ENCODE results near the gene MYL5.

Gene MYL5

DNA sequence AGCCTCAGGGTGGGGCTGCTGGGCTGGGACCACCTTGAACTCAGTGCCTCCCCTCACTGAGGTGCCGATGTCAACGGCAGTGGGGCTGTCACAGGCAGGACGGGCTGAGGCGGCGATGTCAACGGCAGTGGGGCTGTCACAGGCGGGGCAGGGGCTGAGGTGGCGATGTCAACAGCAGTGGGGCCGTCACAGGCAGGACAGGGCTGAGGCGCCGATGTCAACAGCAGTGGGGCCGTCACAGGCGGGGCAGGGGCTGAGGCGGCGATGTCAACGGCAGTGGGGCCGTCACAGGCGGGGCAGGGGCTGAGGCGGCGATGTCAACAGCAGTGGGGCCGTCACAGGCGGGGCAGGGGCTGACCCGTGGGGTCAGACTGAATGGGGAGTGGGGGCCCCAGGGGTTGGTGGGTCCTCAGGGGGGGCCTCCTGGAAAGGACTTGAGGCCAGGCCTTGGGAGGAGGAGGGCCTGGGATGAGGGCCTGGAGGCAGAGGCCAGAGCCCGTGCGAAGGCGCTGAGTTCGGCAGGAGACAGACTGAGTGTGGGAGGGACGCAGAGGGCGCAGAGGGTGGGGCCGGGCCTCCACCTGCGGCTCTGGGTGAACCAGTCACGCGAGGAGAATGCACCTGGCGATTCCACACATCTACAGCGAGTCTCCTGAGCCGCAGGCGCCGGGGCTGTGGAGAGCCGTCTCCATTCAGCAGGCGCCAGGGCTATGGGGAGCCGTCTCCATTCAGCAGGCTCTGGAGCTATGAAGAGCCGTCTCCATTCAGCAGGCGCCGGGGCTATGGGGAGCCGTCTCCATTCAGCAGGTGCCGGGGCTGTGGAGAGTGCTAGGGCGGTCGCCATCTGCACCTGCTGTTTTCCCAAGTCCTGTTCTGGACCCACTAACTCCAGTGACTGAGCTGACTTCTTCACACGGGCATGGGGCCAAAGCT lies 23.1 kb upstream of the MYL5 start:
- Mint-ChIP-seq H3K4me1 (peaks cover 5% of the 10 kb centered on the region), H3K4me3 (no peak overlapping the region), H3K36me3 (ENCODE audit: low read depth) (no peaks in the 10 kb centered on the region), H3K9me3 (no peaks in the 10 kb centered on the region), H3K27me3 (peaks cover 5% of the 10 kb centered on the region), H3K27ac (no peak overlapping the region)
- ATAC-seq (no peak), DNase-seq (no peak)

DNA sequence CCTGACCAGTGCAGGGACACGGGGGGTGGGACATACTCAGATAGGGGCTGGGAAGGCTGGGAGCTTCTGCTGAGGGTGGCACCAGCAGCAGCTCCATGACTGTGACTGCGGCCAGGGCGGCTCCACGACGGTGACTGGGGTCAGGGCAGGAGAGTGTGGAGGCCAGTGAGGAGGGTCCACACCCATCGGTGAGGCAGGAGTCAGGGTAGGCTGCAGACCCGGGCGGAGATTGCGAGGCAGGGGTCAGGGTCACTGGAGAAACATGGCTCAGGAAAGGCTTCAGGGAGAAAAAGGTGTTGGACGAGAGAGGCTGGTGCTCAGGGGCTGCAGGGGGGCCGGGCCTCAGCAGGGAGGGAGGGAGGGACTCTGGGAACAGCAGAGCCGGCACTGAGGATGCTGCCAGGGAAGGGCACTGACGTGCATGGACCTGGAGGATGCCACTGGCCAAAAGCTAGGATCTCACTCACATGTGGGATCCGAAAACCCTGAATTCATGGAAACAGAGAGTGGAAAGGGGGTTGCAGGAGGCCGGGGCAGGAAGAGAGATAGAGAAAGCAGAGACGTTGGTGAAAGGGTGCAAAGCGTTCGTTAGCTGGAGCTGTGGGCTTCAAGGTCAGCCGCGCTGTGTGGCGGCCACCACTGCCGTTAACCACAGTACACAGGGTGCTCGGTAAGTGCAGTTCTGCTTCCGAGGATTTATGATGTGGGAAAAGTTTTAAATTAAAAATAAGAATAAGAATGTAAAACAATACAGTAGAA lies 22.3 kb upstream of the MYL5 start:
- ATAC-seq: no peak
- no peak overlapping the region for H3K27ac Mint-ChIP-seq
- no peaks in the 10 kb centered on the region for H3K4me1 Mint-ChIP-seq
- peaks cover 2% of the 10 kb centered on the region for H3K27me3 Mint-ChIP-seq
- no peak for DNase-seq
- H3K9me3 Mint-ChIP-seq: no peaks in the 10 kb centered on the region
- H3K36me3 Mint-ChIP-seq (ENCODE audit: low read depth): no peaks in the 10 kb centered on the region
- H3K4me3 Mint-ChIP-seq: no peak overlapping the region

- ATAC-seq (no peak), DNase-seq (no peak)
- H3K27ac Mint-ChIP-seq: no peak overlapping the region
- no peak overlapping the region for H3K4me3 Mint-ChIP-seq
- H3K9me3 Mint-ChIP-seq: no peaks in the 10 kb centered on the region
- H3K27me3 Mint-ChIP-seq: peaks cover 2% of the 10 kb centered on the region
- no peaks in the 10 kb centered on the region for H3K4me1 Mint-ChIP-seq
- H3K36me3 Mint-ChIP-seq (ENCODE audit: low read depth): no peaks in the 10 kb centered on the region
Measured at GRCh38 chr4:653080-653821, 21.1 kb upstream of the MYL5 start.

DNA sequence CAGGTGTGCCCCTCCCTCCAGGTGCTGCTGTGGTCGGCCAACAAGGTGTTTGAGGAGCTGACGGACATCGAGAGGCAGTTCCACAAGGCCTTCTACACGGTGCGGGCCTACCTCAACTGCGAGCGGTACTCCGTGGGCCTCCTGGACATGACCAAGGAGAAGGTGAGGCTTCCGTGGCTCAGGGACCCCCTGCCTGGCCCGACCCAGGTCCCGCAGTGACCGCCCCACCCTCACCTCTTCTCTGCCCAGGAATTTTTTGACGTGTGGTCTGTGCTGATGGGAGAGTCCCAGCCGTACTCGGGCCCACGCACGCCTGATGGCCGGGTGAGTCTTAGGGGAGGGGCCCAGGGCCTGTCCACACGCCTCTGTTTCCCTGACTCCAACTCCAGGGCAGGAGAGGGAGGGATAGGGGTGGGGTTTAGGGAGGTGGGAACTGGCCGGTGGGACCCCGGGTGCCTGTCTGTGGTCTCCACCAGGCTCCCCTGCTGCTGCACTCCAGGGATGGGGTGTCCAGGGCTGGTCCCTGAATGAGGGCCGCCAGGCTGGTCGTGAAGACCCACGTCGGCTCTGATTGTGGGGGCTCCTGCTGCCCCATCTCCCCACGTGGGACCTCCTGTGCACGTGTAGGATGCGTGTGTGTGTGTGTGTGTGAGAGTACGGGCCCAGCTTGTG lies 20.4 kb upstream of the MYL5 start:
- peaks cover 2% of the 10 kb centered on the region for H3K27me3 Mint-ChIP-seq
- H3K27ac Mint-ChIP-seq: no peak overlapping the region
- H3K4me1 Mint-ChIP-seq: no peaks in the 10 kb centered on the region
- H3K36me3 Mint-ChIP-seq (ENCODE audit: low read depth): no peaks in the 10 kb centered on the region
- ATAC-seq (peak; percentile 3), DNase-seq (no peak)
- no peak overlapping the region for H3K4me3 Mint-ChIP-seq
- H3K9me3 Mint-ChIP-seq: no peaks in the 10 kb centered on the region

GRCh38 chr4:654503-654845 lies 19.9 kb upstream of the MYL5 start:
- no peak overlapping the region for H3K4me3 Mint-ChIP-seq
- H3K4me1 Mint-ChIP-seq: no peaks in the 10 kb centered on the region
- H3K27ac Mint-ChIP-seq: no peak overlapping the region
- ATAC-seq (peak; percentile 13), DNase-seq (no peak)
- no peaks in the 10 kb centered on the region for H3K9me3 Mint-ChIP-seq
- peaks cover 2% of the 10 kb centered on the region for H3K27me3 Mint-ChIP-seq
- H3K36me3 Mint-ChIP-seq (ENCODE audit: low read depth): no peaks in the 10 kb centered on the region

DNA sequence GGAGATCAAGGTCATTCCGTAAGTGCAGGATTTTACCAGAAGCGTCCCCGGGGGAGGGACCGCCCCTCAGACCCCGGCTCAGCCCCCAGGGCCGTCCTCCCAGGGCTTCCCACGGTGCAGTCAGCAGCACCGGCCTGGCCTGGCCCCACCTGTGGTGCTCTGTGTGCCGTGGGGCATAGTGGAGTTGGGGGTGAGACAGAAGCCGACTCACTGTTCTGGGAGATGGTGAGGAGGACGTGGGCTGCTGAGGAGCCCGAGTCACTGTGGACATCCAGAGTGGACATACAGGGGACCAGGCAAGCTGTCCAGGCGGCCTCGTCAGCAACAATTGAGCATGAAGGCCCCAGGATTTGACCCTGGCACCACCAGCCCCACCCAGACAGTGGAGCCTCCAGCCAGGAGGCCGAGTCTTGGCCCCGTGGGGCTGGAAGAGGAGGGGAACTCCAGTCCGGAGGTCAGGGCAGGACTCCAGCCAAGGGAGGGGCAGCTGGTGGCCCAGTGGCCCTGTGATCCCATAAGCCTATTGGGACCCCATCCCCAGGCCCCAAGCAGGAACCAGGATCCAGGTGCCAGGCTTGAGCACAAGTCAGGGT lies 19.4 kb upstream of the MYL5 start:
- Mint-ChIP-seq H3K4me3 (no peak overlapping the region), H3K36me3 (ENCODE audit: low read depth) (peaks cover under 1% of the 10 kb centered on the region), H3K27me3 (peaks cover 2% of the 10 kb centered on the region), H3K9me3 (no peaks in the 10 kb centered on the region), H3K27ac (no peak overlapping the region), H3K4me1 (no peaks in the 10 kb centered on the region)
- DNase-seq: no peak
- ATAC-seq: no peak

DNA sequence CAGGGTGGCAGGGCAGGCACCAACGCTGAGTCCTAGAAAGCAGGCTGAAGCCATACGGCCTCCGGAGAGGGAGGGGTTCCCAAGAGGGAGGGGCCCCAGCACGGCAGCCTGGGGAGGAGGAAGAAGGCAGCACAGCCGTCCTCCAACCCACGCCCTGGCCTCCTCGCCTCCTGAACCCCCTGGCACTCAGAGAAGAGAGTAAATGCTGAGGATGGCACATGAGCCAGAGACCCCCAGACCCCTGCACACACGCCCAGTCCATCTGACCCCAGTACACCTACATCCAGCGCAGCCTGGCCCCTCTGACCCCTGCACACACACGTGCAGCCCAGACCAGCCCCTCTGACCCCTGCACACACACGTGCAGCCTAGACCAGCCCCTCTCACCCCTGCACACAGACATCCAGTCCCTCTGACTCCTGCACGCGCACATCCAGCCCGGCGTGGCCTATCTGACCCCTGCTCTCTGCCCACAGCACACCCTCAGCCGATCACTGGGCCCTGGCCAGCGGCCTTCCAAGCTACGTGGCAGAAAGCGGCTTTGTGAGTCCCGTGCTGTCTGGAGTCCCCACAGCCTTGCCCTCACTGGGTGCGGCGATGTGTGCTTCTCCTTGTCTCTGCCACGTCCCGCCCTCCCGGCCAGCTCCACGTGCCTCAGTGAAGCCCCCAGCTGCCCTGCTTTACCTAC lies 18.7 kb upstream of the MYL5 start:
- ATAC-seq (no peak), DNase-seq (no peak)
- Mint-ChIP-seq H3K4me3 (no peak overlapping the region), H3K4me1 (no peaks in the 10 kb centered on the region), H3K27ac (no peak overlapping the region), H3K27me3 (peaks cover 2% of the 10 kb centered on the region), H3K9me3 (no peaks in the 10 kb centered on the region), H3K36me3 (ENCODE audit: low read depth) (peaks cover 3% of the 10 kb centered on the region)

DNA sequence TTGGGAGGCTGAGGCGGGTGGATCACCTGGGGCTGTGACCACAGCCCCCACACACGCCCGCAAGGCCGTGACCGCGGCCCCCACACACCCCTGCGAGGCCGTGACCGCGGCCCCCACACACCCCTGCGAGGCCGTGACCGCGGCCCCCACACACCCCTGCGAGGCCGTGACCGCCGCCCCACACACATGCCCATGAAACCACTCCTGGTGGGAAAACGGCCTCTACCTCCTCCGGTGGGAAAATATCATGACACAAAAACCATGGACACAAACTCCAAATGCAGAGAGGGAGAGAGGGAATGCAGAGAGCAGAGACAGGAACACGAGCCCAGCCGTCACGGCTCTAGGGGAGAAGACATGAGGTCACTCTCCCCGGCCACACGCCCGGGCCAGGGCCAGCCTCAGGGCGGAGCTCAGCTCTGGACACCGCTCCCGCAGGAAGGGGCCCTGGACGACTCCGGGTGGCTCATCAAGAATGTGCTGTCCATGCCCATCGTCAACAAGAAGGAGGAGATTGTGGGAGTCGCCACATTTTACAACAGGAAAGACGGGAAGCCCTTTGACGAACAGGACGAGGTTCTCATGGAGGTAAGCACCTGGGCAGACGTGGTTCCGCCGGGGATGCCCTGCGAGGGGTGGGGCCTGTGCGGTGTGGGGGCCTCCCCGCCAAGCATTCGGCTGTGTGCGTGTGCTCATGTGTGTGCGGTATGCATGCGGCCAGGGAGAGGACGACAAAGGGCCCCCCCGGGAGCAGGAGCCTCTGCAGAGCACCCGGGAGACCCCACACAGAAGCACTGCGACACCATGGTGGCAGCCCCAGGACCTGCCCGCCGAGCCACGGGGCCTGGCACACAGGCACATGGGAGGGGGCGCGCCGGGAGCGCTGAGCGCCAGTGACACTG lies 17.7 kb upstream of the MYL5 start:
- Mint-ChIP-seq H3K27ac (no peak overlapping the region), H3K36me3 (ENCODE audit: low read depth) (peaks cover 6% of the 10 kb centered on the region), H3K4me3 (no peak overlapping the region), H3K27me3 (peaks cover 2% of the 10 kb centered on the region), H3K4me1 (no peaks in the 10 kb centered on the region), H3K9me3 (no peaks in the 10 kb centered on the region)
- DNase-seq: no peak
- ATAC-seq: no peak

GRCh38 chr4:657338-657833 lies 17.0 kb upstream of the MYL5 start:
- no peak overlapping the region for H3K4me3 Mint-ChIP-seq
- H3K4me1 Mint-ChIP-seq: no peaks in the 10 kb centered on the region
- H3K36me3 Mint-ChIP-seq (ENCODE audit: low read depth): peaks cover 6% of the 10 kb centered on the region
- H3K27me3 Mint-ChIP-seq: no peaks in the 10 kb centered on the region
- ATAC-seq (no peak), DNase-seq (no peak)
- no peak overlapping the region for H3K27ac Mint-ChIP-seq
- H3K9me3 Mint-ChIP-seq: no peaks in the 10 kb centered on the region

- H3K4me1 Mint-ChIP-seq: peaks cover 1% of the 10 kb centered on the region
- H3K4me3 Mint-ChIP-seq: no peak overlapping the region
- H3K27me3 Mint-ChIP-seq: no peaks in the 10 kb centered on the region
- peaks cover 6% of the 10 kb centered on the region for H3K36me3 Mint-ChIP-seq (ENCODE audit: low read depth)
- no peak overlapping the region for H3K27ac Mint-ChIP-seq
- no peak for ATAC-seq
- no peak for DNase-seq
- H3K9me3 Mint-ChIP-seq: no peaks in the 10 kb centered on the region
Measured at GRCh38 chr4:657834-658667, 16.3 kb upstream of the MYL5 start.

DNA sequence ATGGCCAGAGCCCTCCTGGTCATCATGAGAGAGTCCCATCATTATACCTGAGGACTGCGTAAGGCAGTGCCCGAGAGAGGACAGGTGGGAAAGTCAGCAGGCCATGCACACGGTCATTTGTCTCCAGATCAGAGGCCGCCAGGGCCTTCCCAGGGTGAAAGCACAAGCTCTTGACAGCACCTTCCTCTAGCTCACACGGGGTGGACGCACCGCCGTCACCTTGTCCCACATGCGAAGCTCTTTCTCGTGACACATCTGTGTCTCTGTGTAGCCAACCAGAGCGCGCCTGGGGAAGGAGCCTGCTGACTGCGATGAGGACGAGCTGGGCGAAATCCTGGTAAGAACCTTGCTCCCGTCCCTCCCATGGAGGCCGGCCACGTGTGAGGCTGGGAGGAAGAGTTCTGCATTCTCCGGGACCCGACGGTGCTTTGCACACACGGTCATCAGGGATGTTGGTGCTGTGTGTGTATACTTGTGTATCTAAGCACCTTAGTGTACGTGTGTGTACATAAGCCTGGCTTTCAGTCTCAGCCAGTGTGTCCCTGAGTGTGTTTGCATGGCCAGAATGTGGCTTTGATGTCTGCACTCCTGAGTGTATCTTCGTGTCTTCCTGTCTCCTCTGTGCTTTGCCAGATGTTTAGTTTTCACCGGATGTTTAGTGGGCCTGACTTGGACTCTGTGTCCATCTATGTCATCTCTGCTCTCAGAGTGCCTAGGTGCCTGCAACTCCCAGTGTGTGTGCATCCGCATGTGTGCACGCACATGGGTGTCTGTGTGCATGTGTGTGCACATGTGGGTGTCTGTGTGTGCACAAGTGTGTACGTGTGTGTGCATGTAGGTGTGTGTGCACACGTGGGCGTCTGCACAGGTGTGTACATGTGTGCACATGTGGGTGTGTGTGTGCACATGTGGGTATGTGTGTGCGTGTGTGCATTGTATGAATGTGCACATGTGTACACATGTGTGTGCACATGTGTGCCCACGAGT lies 15.4 kb upstream of the MYL5 start:
- no peak for DNase-seq
- Mint-ChIP-seq H3K4me1 (peaks cover 2% of the 10 kb centered on the region), H3K27me3 (no peaks in the 10 kb centered on the region), H3K4me3 (no peak overlapping the region), H3K36me3 (ENCODE audit: low read depth) (peaks cover 6% of the 10 kb centered on the region), H3K9me3 (no peaks in the 10 kb centered on the region), H3K27ac (no peak overlapping the region)
- ATAC-seq: no peak
